Gastrocnemius medialis (tissue), 4 donors: ENCODE measurements around the gene HYLS1.

Source experiments
- POLR2A ChIP-seq, 2 donors: fragments of 450-650 bp; IDR thresholded peaks; one replicate each; pipeline ENCODE4 v1.6.1; 2017; ENCODE audit warnings: antibody characterized with exemption in 2 of 2, mild to moderate bottlenecking in 2 of 2, moderate library complexity in 2 of 2
- TF ChIP-seq, protein P1 (sequence below), 5 experiments: fragments of 450-650 bp in 3 of 5; fragments of 200-600 bp in 2 of 5; sonication (generic) in 2 of 5; IDR thresholded peaks in 4 of 5; conservative IDR thresholded peaks in 1 of 5; 1 replicate in 4 of 5; 2 replicates in 1 of 5; pipeline ENCODE4 v1.5.1; 2016 to 2019; ENCODE audit warnings: antibody characterized with exemption in 5 of 5, mild to moderate bottlenecking in 3 of 5, moderate library complexity in 3 of 5

DNA sequence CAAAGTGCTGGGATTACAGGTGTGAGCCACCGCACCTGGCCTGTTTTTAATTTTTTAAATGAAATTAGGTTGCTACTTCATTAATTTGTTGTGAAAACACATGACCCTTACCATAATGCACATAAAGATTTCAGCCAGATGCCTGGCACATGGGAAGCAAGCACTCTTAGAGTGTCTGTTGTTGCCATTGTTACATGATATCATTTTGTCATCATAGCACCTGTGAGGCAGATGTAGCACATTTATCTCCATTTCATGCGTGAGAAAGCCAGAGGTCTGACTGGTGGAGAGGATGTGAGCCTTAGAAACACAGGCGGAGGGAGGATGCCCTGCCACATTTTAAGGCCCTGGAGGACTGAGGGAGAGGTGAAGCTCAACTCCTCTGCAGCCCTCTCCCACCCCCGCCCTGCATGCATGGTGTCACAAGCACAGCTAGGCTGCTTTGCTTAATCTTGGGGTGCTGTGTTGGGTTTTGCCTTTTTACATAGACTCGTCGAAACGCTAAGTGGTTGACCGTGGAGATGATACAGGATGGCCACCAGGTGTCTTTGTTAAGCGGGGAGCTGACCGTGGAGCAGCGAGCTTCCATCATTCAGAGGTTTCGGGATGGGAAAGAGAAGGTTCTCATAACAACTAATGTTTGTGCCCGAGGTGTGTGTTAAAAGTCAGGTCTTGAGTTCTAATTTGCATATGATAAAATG is 30.8 kb downstream of the HYLS1 start:
- TF ChIP-seq, protein P1, sequence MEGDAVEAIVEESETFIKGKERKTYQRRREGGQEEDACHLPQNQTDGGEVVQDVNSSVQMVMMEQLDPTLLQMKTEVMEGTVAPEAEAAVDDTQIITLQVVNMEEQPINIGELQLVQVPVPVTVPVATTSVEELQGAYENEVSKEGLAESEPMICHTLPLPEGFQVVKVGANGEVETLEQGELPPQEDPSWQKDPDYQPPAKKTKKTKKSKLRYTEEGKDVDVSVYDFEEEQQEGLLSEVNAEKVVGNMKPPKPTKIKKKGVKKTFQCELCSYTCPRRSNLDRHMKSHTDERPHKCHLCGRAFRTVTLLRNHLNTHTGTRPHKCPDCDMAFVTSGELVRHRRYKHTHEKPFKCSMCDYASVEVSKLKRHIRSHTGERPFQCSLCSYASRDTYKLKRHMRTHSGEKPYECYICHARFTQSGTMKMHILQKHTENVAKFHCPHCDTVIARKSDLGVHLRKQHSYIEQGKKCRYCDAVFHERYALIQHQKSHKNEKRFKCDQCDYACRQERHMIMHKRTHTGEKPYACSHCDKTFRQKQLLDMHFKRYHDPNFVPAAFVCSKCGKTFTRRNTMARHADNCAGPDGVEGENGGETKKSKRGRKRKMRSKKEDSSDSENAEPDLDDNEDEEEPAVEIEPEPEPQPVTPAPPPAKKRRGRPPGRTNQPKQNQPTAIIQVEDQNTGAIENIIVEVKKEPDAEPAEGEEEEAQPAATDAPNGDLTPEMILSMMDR (IDR thresholded peaks at IDR 0.05 in 4 of 5, conservative IDR thresholded peaks at IDR 0.05 in 1 of 5) = no peak
- no peak for TF ChIP-seq POLR2A (IDR thresholded peaks at IDR 0.05)
